ENCODE results near the gene SLAMF1. TPM values are rescaled to one million over a fixed set of nuclear protein-coding genes. Genes with fewer than 3 reads are reported as not detected.
A peak's percentile ranks its signal among the peaks of the same experiment; 100 is the strongest.
"Not testable (repeated sequence)": the region's sequence is repeated elsewhere in the genome, so short reads cannot be mapped to it uniquely, and the experiment has no call there.

The SLAMF1 gene
- total and polyA plus RNA-seq, 4 experiments from 2014 or later: 21.4 to 62.5 (median 59.9) TPM

GRCh38 chr1:160631983-160632625 is 14.7 kb downstream of the SLAMF1 start:
- Histone ChIP-seq H3K4me1 (ENCODE audit: insufficient read depth, low read length) (peaks cover 98% of the 10 kb centered on the region), H3K4me3 (ENCODE audit: low read length in 2 of 2) (no peak overlapping the region), H3K9me3 (ENCODE audit: control insufficient read depth in 1 of 2, low read length in 2 of 2) (no peaks in the 10 kb centered on the region), H3K36me3 (ENCODE audit: insufficient read depth, low read length) (peaks cover 49% of the 10 kb centered on the region), H3K27ac (ENCODE audit: low read depth, low read length) (peak overlapping the region; percentile 93), H3K27me3 (ENCODE audit: insufficient read depth, low read length) (no peaks in the 10 kb centered on the region)
- Mint-ChIP-seq H3K27ac (peak overlapping the region; percentile 87 to 100 (median 99)), H3K4me1 (peaks cover 75 to 99% (median 89%) of the 10 kb centered on the region in 4 donors), H3K4me3 (peak overlapping the region; percentile 17 to 91 (median 72)), H3K36me3 (peaks cover 71 to 85% of the 10 kb centered on the region in 2 donors), H3K9me3 (peaks cover 0 to 2% (median 0%) of the 10 kb centered on the region in 8 donors), H3K27me3 (no peaks in the 10 kb centered on the region)
- intact Hi-C loops (cut with micrococcal nuclease): no loop called here
- ChIA-PET POLR2A (ENCODE audit: partially characterized antibody) (interaction anchor here (0.9 to 10.1 kb wide), 12 partner anchors 7 to 414 kb away, joined by 4 to 135 read pairs (median 7); partner anchors contain the start of genes SLAMF1 and USF1), CTCF (ENCODE audit: partially characterized antibody) (interaction anchor here (0.7 to 5.6 kb wide), 10 partner anchors 9 to 84 kb away, joined by 3 to 44 read pairs (median 4); no protein-coding TSS in a partner anchor)
- DNase-seq: no peak

- ChIA-PET CTCF (ENCODE audit: partially characterized antibody) (interaction anchor here (1.2 to 5.6 kb wide), 8 partner anchors 11 to 49 kb away, joined by 3 to 44 read pairs (median 20); partner anchors contain the start of gene SLAMF1), POLR2A (ENCODE audit: partially characterized antibody) (interaction anchor here (0.9 to 10.1 kb wide), 16 partner anchors 8 to 415 kb away, joined by 3 to 135 read pairs (median 6); partner anchors contain the start of genes SLAMF1 and USF1)
- Mint-ChIP-seq H3K27me3 (no peaks in the 10 kb centered on the region), H3K9me3 (peaks cover 0 to 4% (median 0%) of the 10 kb centered on the region in 8 donors), H3K36me3 (peaks cover 63 to 82% of the 10 kb centered on the region in 2 donors), H3K4me3 (peak overlapping the region; percentile 27 to 91 (median 83)), H3K27ac (peak overlapping the region; percentile 87 to 100 (median 99)), H3K4me1 (peaks cover 76 to 99% (median 89%) of the 10 kb centered on the region in 4 donors)
- intact Hi-C loops (cut with micrococcal nuclease): no loop called here
- H3K27ac ChIP-seq (ENCODE audit: low read depth, low read length): peak overlapping the region; percentile 93
- no peaks in the 10 kb centered on the region for H3K27me3 ChIP-seq (ENCODE audit: insufficient read depth, low read length)
- H3K36me3 ChIP-seq (ENCODE audit: insufficient read depth, low read length): peaks cover 36% of the 10 kb centered on the region
- H3K4me3 ChIP-seq (ENCODE audit: low read length in 2 of 2): no peak overlapping the region
- no peaks in the 10 kb centered on the region for H3K9me3 ChIP-seq (ENCODE audit: control insufficient read depth in 1 of 2, low read length in 2 of 2)
- peaks cover 98% of the 10 kb centered on the region for H3K4me1 ChIP-seq (ENCODE audit: insufficient read depth, low read length)
- no peak for DNase-seq
Observed at GRCh38 chr1:160630523-160631451, 16.1 kb downstream of the SLAMF1 start.

GRCh38 chr1:160629286-160630210 is 17.3 kb downstream of the SLAMF1 start:
- intact Hi-C loops (cut with micrococcal nuclease): loop anchor here (1.0 to 2.0 kb wide), 5 partner anchors 9 to 46 kb away; partner anchors contain the start of gene SLAMF1
- POLR2A ChIA-PET (ENCODE audit: partially characterized antibody): interaction anchor here (0.8 to 10.1 kb wide), 27 partner anchors 10 to 409 kb away, joined by 3 to 135 read pairs (median 5); partner anchors contain the start of genes CD48, LY9, SLAMF1 and TSTD1
- Histone ChIP-seq H3K27ac (ENCODE audit: low read depth, low read length) (peak overlapping the region; percentile 93), H3K9me3 (ENCODE audit: control insufficient read depth in 1 of 2, low read length in 2 of 2) (no peaks in the 10 kb centered on the region), H3K36me3 (ENCODE audit: insufficient read depth, low read length) (peaks cover 26% of the 10 kb centered on the region), H3K4me3 (ENCODE audit: low read length in 2 of 2) (peak overlapping the region; percentile 18 to 36), H3K4me1 (ENCODE audit: insufficient read depth, low read length) (peaks cover 98% of the 10 kb centered on the region), H3K27me3 (ENCODE audit: insufficient read depth, low read length) (no peaks in the 10 kb centered on the region)
- Mint-ChIP-seq H3K4me1 (peaks cover 82 to 100% (median 93%) of the 10 kb centered on the region in 4 donors), H3K9me3 (peaks cover 0 to 4% (median 0%) of the 10 kb centered on the region in 8 donors), H3K27ac (peak overlapping the region; percentile 87 to 100 (median 99)), H3K27me3 (no peaks in the 10 kb centered on the region), H3K4me3 (peak overlapping the region; percentile 80 to 91 (median 84)), H3K36me3 (peaks cover 62 to 85% of the 10 kb centered on the region in 2 donors)
- CTCF ChIA-PET (ENCODE audit: partially characterized antibody): interaction anchor here (0.7 to 5.6 kb wide), 14 partner anchors 11 to 201 kb away, joined by 3 to 57 read pairs (median 6); partner anchors contain the start of gene SLAMF1
- peak; percentile 88 to 94 (median 91) for DNase-seq

- ChIA-PET CTCF (ENCODE audit: partially characterized antibody) (interaction anchor here (1.1 to 5.6 kb wide), 13 partner anchors 10 to 200 kb away, joined by 3 to 57 read pairs (median 6); partner anchors contain the start of gene SLAMF1), POLR2A (ENCODE audit: partially characterized antibody) (interaction anchor here (0.6 to 10.1 kb wide), 27 partner anchors 10 to 410 kb away, joined by 3 to 135 read pairs (median 5); partner anchors contain the start of genes LY9, SLAMF1, SLAMF6 and TSTD1)
- Mint-ChIP-seq H3K27me3 (no peaks in the 10 kb centered on the region), H3K4me1 (peaks cover 81 to 100% (median 92%) of the 10 kb centered on the region in 4 donors), H3K9me3 (peaks cover 0 to 4% (median 0%) of the 10 kb centered on the region in 8 donors), H3K4me3 (peak overlapping the region; percentile 80 to 91 (median 84)), H3K36me3 (peaks cover 60 to 82% of the 10 kb centered on the region in 2 donors), H3K27ac (peak overlapping the region; percentile 87 to 100 (median 99))
- Histone ChIP-seq H3K36me3 (ENCODE audit: insufficient read depth, low read length) (peaks cover 18% of the 10 kb centered on the region), H3K27me3 (ENCODE audit: insufficient read depth, low read length) (no peaks in the 10 kb centered on the region), H3K4me3 (ENCODE audit: low read length in 2 of 2) (peak overlapping the region; percentile 18 to 30), H3K9me3 (ENCODE audit: control insufficient read depth in 1 of 2, low read length in 2 of 2) (no peaks in the 10 kb centered on the region), H3K4me1 (ENCODE audit: insufficient read depth, low read length) (peaks cover 98% of the 10 kb centered on the region), H3K27ac (ENCODE audit: low read depth, low read length) (peak overlapping the region; percentile 93)
- intact Hi-C loops (cut with micrococcal nuclease): loop anchor here (1.0 to 2.0 kb wide), 5 partner anchors 9 to 46 kb away; partner anchors contain the start of gene SLAMF1
- DNase-seq: peak in 3 of 5 donors; percentile 54 to 75 (median 65)
Observed at GRCh38 chr1:160628799-160629263, 18.0 kb downstream of the SLAMF1 start.

- Mint-ChIP-seq H3K4me1 (peaks cover 83 to 100% (median 93%) of the 10 kb centered on the region in 4 donors), H3K4me3 (peak overlapping the region in 7 of 8 donors; percentile 23 to 91 (median 69)), H3K36me3 (peaks cover 60 to 82% of the 10 kb centered on the region in 2 donors), H3K27ac (peak overlapping the region; percentile 87 to 100 (median 99))
- not testable (repeated sequence) for H3K36me3 ChIP-seq (ENCODE audit: insufficient read depth, low read length); H3K9me3 Mint-ChIP-seq; H3K4me3 ChIP-seq (ENCODE audit: low read length in 2 of 2); H3K9me3 ChIP-seq (ENCODE audit: control insufficient read depth in 1 of 2, low read length in 2 of 2); H3K27me3 Mint-ChIP-seq; H3K27me3 ChIP-seq (ENCODE audit: insufficient read depth, low read length)
- POLR2A ChIA-PET (ENCODE audit: partially characterized antibody): interaction anchor here (0.9 to 10.1 kb wide), 28 partner anchors 9 to 411 kb away, joined by 3 to 135 read pairs (median 5); partner anchors contain the start of genes LY9, SLAMF1, SLAMF6 and TSTD1
- CTCF ChIA-PET (ENCODE audit: partially characterized antibody): interaction anchor here (1.2 to 5.6 kb wide), 9 partner anchors 9 to 199 kb away, joined by 3 to 57 read pairs (median 24); partner anchors contain the start of gene SLAMF1
- peaks cover 98% of the 10 kb centered on the region for H3K4me1 ChIP-seq (ENCODE audit: insufficient read depth, low read length)
- DNase-seq: peak in 1 of 5 donors; percentile 74
- peak overlapping the region; percentile 93 for H3K27ac ChIP-seq (ENCODE audit: low read depth, low read length)
- intact Hi-C loops (cut with micrococcal nuclease): loop anchor here (2.0 kb wide), 2 partner anchors 19 to 37 kb away; partner anchors contain the start of gene SLAMF1
Observed at GRCh38 chr1:160627677-160628289, 19.1 kb downstream of the SLAMF1 start.
